HEK293 (cell line): ENCODE data around the gene FAM78A.

Source experiments
- CTCF ChIP-seq: fragments of 450-650 bp; formaldehyde crosslinking; IDR thresholded peaks from 2 replicates; pipeline ENCODE4 v1.5.1; 2016; ENCODE audit warnings: missing biosample characterization, missing genetic modification characterization
- SETDB1 ChIP-seq: IDR thresholded peaks from one replicate; pipeline ENCODE4 v1.6.1; 2017; ENCODE audit warnings: mild to moderate bottlenecking, low read length, moderate library complexity, mixed read lengths; ENCODE audit not compliant: insufficient read length
- YY1 ChIP-seq: fragments of 450-650 bp; formaldehyde crosslinking; IDR thresholded peaks from 2 replicates; pipeline ENCODE4 v1.5.1; 2018; ENCODE audit warnings: missing biosample characterization, missing genetic modification characterization
- ZBTB21 ChIP-seq: fragments of 450-650 bp; formaldehyde crosslinking; IDR thresholded peaks from 2 replicates; pipeline ENCODE4 v1.5.1; 2017; ENCODE audit warnings: missing biosample characterization, missing genetic modification characterization
- ZNF133 ChIP-seq: fragments of 450-650 bp; formaldehyde crosslinking; IDR thresholded peaks from 2 replicates; pipeline ENCODE4 v1.5.1; 2016; ENCODE audit warnings: missing biosample characterization, missing genetic modification characterization
- ZNF274 ChIP-seq, 2 experiments: fragments of 200-500 bp in 1 of 2; fragments of 450-650 bp in 1 of 2; sonication (Bioruptor generic) in 1 of 2; formaldehyde crosslinking in 1 of 2; IDR thresholded peaks; 2 replicates each; pipeline versions ENCODE4 v1.5.1 to v1.6.1; 2014 to 2016; ENCODE audit warnings: borderline replicate concordance in 1 of 2, inconsistent platforms in 1 of 2, low read length in 1 of 2, missing biosample characterization in 1 of 2, missing genetic modification characterization in 1 of 2
- ZNF362 ChIP-seq: fragments of 450-650 bp; formaldehyde crosslinking; IDR thresholded peaks from 2 replicates; pipeline ENCODE4 v1.5.1; 2016; ENCODE audit warnings: missing biosample characterization, missing genetic modification characterization
- ZNF561 ChIP-seq: fragments of 450-650 bp; IDR thresholded peaks from 2 replicates; pipeline ENCODE4 v1.5.1; 2018; ENCODE audit warnings: missing biosample characterization, missing genetic modification characterization, borderline replicate concordance
- ZNF830 ChIP-seq: fragments of 450-650 bp; IDR thresholded peaks from 2 replicates; pipeline ENCODE4 v1.5.0; 2018; ENCODE audit warnings: missing biosample characterization, missing genetic modification characterization, low read depth, mild to moderate bottlenecking, moderate library complexity
- ZSCAN5A ChIP-seq: fragments of 450-650 bp; formaldehyde crosslinking; IDR thresholded peaks from 2 replicates; pipeline ENCODE4 v1.5.1; 2016; ENCODE audit warnings: missing biosample characterization, missing genetic modification characterization

GRCh38 chr9:131271506-131271931 lies 4.8 kb downstream of the FAM78A start:
- TF ChIP-seq ZNF362 (tag by site-specific recombination) (no peak), CTCF (tag by site-specific recombination) (no peak), ZNF830 (tag by site-specific recombination) (no peak), YY1 (tag by site-specific recombination) (no peak), ZNF274 (IDR thresholded peaks at IDR 0.05; ENCODE audit: low read length) (no peak), ZNF274 (tag by site-specific recombination; IDR thresholded peaks at IDR 0.05; ENCODE audit: borderline replicate concordance) (no peak), ZNF133 (tag by site-specific recombination) (no peak), SETDB1 (no peak), ZNF561 (tag by site-specific recombination) (no peak), ZBTB21 (tag by site-specific recombination) (no peak), ZSCAN5A (no peak)
